ENCODE results near the gene NUDT15.

- TF ChIP-seq CTCF (conservative IDR thresholded peaks at IDR 0.05; ENCODE audit: low read length) = no peak
- TF ChIP-seq EZH2phosphoT487 (IDR thresholded peaks at IDR 0.05; ENCODE audit: borderline replicate concordance, low read depth, low read length) = no peak
These were observed 36.5 kb downstream of the NUDT15 start for GRCh38 chr13:48074006-48074405.

Data from OCI-LY7 (cell line).